HepG2 (cell line): ENCODE data around the gene GPATCH3. TPM values are rescaled to one million over a fixed set of nuclear protein-coding genes. Genes with fewer than 3 reads are reported as not detected.
A peak's percentile ranks its signal among the peaks of the same experiment; 100 is the strongest.

ENCODE experiments used
- ARID2 ChIP-seq: sonication (generic); formaldehyde crosslinking; IDR thresholded peaks from 2 replicates; pipeline ENCODE4 v1.8.1; 2022; ENCODE audit warnings: mild to moderate bottlenecking, missing genetic modification reagents, borderline replicate concordance
- HDAC1 ChIP-seq: sonication (generic); formaldehyde crosslinking; IDR thresholded peaks from 2 replicates; pipeline ENCODE4 v1.5.1; 2020; ENCODE audit warnings: mild to moderate bottlenecking, missing genetic modification reagents
- IRX3 ChIP-seq: sonication (generic); formaldehyde crosslinking; IDR thresholded peaks from 2 replicates; pipeline ENCODE4 v1.8.1; 2023; ENCODE audit warnings: mild to moderate bottlenecking, low read depth, missing genetic modification reagents, borderline replicate concordance
- KDM2A ChIP-seq: sonication (generic); formaldehyde crosslinking; IDR thresholded peaks from 2 replicates; pipeline ENCODE4 v1.4.0; 2020; ENCODE audit warnings: low read depth, missing genetic modification reagents, borderline replicate concordance
- MEIS1 ChIP-seq: sonication (generic); formaldehyde crosslinking; IDR thresholded peaks from 2 replicates; pipeline ENCODE4 v1.9.0; 2021; ENCODE audit warnings: mild to moderate bottlenecking, missing genetic modification reagents, moderate library complexity, borderline replicate concordance
- MIER3 ChIP-seq: IDR thresholded peaks from 2 replicates; pipeline ENCODE4 v1.6.1; 2016; ENCODE audit warnings: missing compliant biosample characterization, borderline replicate concordance
- RFX3 ChIP-seq: IDR thresholded peaks from 2 replicates; pipeline ENCODE4 v1.6.1; 2016; ENCODE audit warnings: missing biosample characterization, missing genetic modification reagents
- RNF219 ChIP-seq: sonication (generic); formaldehyde crosslinking; IDR thresholded peaks from 2 replicates; pipeline ENCODE4 v1.5.0; 2020; ENCODE audit warnings: mild to moderate bottlenecking, missing genetic modification reagents
- SP5 ChIP-seq: IDR thresholded peaks from 2 replicates; pipeline ENCODE4 v1.6.1; 2016; ENCODE audit warnings: low read depth, borderline replicate concordance
- SRSF4 ChIP-seq: fragments of 200-400 bp; formaldehyde crosslinking; IDR thresholded peaks from one replicate; pipeline ENCODE4 v1.6.1; 2018; ENCODE audit warnings: mild to moderate bottlenecking, low read depth, low read length, moderate library complexity; ENCODE audit not compliant: poor library complexity, severe bottlenecking
- TMF1 ChIP-seq: sonication (generic); formaldehyde crosslinking; IDR thresholded peaks from 2 replicates; pipeline ENCODE4 v1.8.1; 2022; ENCODE audit warnings: low read depth, missing genetic modification reagents
- ZBTB21 ChIP-seq: sonication (generic); formaldehyde crosslinking; IDR thresholded peaks from 2 replicates; pipeline ENCODE4 v1.4.0; 2020; ENCODE audit warnings: missing genetic modification reagents
- ZNF10 ChIP-seq: sonication (generic); formaldehyde crosslinking; IDR thresholded peaks from 2 replicates; pipeline ENCODE4 v1.4.0; 2020; ENCODE audit warnings: mild to moderate bottlenecking, low read depth, missing genetic modification reagents, borderline replicate concordance
- ZNF329 ChIP-seq: sonication (generic); formaldehyde crosslinking; IDR thresholded peaks from 2 replicates; pipeline ENCODE4 v1.9.0; 2021; ENCODE audit warnings: low read depth, mild to moderate bottlenecking, missing genetic modification reagents
- ZNF383 ChIP-seq: sonication (generic); formaldehyde crosslinking; IDR thresholded peaks from 2 replicates; pipeline ENCODE4 v1.4.0; 2020; ENCODE audit warnings: missing genetic modification reagents, mild to moderate bottlenecking, borderline replicate concordance
- ZNF879 ChIP-seq: sonication (generic); formaldehyde crosslinking; IDR thresholded peaks from 2 replicates; pipeline ENCODE4 v1.8.1; 2023; ENCODE audit warnings: missing genetic modification reagents
- polyA plus RNA-seq, 8 experiments: library from polyadenylated mRNA; depleted of rRNA in 3 of 8; stranded (reverse) in 7 of 8; unstranded in 1 of 8; fragments of >200 nt; fragmentation: Illumina TruSeq in 4 of 8; extraction: Trizol in 4 of 8; gene quantifications; 2 replicates each; pipeline versions ENCODE4 v1.2.1 to v1.2.3, GENCODE V29; 2011 to 2016; ENCODE audit warnings: low read depth in 4 of 8, missing spikeins in 1 of 8, mixed read lengths in 1 of 8; ENCODE audit not compliant: insufficient read depth in 1 of 8
- total RNA-seq, 5 experiments: library from RNA; depleted of rRNA; stranded (reverse); fragments of >200 nt; fragmentation: Illumina TruSeq; extraction: Trizol; gene quantifications; 2 replicates each; pipeline ENCODE4 v1.2.3, GENCODE V29; 2016; ENCODE audit warnings: low read depth in 1 of 5
- TF ChIP-seq, protein P1 (sequence below): sonication (generic); formaldehyde crosslinking; IDR thresholded peaks from 2 replicates; pipeline ENCODE4 v1.4.0; 2020; ENCODE audit warnings: missing genetic modification reagents, low read depth, mild to moderate bottlenecking, borderline replicate concordance
- TF ChIP-seq, protein P2 (sequence below): sonication (generic); formaldehyde crosslinking; IDR thresholded peaks from 2 replicates; pipeline ENCODE4 v1.4.0; 2020; ENCODE audit warnings: missing genetic modification reagents
- TF ChIP-seq, protein P3 (sequence below): sonication (generic); formaldehyde crosslinking; IDR thresholded peaks from 2 replicates; pipeline ENCODE4 v1.8.0; 2022; ENCODE audit warnings: mild to moderate bottlenecking, missing genetic modification reagents, borderline replicate concordance

The GPATCH3 gene
- total and polyA plus RNA-seq, 2 of the 13 experiments (the other 11 are each of a cell fraction or from before 2014, with no cell fraction given) = 8.3 to 11.0 TPM

DNA sequence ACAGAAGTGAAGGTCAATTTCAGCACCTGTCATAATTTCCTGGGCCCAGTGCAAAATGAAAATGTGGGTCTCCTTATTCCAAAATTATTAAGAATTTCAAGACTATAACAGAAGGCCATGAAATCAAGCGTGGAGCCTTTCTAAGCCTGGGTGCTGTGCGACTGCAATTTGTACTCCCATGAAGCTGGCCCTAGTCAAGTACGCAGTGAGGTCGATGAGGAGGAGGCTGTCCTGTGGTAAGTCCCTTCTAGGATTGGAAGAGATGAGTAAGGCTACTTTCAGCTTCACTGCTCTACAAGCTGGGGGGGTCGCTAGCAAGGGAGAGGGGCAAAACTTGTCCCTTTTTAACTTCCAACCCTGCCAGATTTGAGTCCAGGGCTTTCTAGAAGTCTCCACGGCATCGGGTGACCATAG, 20.9 kb upstream of the GPATCH3 start (continued):
- TF ChIP-seq, protein P1, sequence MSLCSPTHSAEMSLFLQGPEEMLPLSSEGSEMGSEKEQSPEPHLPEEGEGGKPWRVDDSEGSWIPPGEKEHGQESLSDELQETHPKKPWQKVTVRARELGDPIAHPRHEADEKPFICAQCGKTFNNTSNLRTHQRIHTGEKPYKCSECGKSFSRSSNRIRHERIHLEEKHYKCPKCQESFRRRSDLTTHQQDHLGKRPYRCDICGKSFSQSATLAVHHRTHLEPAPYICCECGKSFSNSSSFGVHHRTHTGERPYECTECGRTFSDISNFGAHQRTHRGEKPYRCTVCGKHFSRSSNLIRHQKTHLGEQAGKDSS (CRISPR knock-in tag) = no peak
- no peak for TF ChIP-seq KDM2A (CRISPR knock-in tag)
- no peak for TF ChIP-seq HDAC1 (CRISPR knock-in tag)
- TF ChIP-seq TMF1 (CRISPR knock-in tag) = peak; percentile 33; the same call in 1 of the 2 replicates
- TF ChIP-seq IRX3 (CRISPR knock-in tag) = peak; percentile 19
- TF ChIP-seq MEIS1 (CRISPR knock-in tag) = peak; percentile 19; the same call in 1 of the 2 replicates
- no peak for TF ChIP-seq ZNF10
- TF ChIP-seq SP5 (CRISPR knock-in tag) = no peak
- peak; percentile 75; the same call in 1 of the 2 replicates for TF ChIP-seq RFX3 (CRISPR knock-in tag)
- TF ChIP-seq ZNF329 (CRISPR knock-in tag) = no peak
- TF ChIP-seq ZNF879 (CRISPR knock-in tag) = no peak
- TF ChIP-seq SRSF4 = no peak
- TF ChIP-seq, protein P2, sequence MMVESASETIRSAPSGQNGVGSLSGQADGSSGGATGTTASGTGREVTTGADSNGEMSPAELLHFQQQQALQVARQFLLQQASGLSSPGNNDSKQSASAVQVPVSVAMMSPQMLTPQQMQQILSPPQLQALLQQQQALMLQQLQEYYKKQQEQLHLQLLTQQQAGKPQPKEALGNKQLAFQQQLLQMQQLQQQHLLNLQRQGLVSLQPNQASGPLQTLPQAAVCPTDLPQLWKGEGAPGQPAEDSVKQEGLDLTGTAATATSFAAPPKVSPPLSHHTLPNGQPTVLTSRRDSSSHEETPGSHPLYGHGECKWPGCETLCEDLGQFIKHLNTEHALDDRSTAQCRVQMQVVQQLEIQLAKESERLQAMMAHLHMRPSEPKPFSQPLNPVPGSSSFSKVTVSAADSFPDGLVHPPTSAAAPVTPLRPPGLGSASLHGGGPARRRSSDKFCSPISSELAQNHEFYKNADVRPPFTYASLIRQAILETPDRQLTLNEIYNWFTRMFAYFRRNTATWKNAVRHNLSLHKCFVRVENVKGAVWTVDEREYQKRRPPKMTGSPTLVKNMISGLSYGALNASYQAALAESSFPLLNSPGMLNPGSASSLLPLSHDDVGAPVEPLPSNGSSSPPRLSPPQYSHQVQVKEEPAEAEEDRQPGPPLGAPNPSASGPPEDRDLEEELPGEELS (CRISPR knock-in tag) = 0 out of 2 replicates have a peak, but pooled peaks have one; percentile 19
- TF ChIP-seq ARID2 = peak; percentile 72; the same call in 1 of the 2 replicates
- TF ChIP-seq RNF219 (CRISPR knock-in tag) = peak; percentile 30
- TF ChIP-seq MIER3 (CRISPR knock-in tag) = 0 out of 2 replicates have a peak, but pooled peaks have one; percentile 8
- TF ChIP-seq ZBTB21 (CRISPR knock-in tag) = no peak
- 0 out of 2 replicates have a peak, but pooled peaks have one; percentile 43 for TF ChIP-seq ZNF383 (CRISPR knock-in tag)
- TF ChIP-seq, protein P3, sequence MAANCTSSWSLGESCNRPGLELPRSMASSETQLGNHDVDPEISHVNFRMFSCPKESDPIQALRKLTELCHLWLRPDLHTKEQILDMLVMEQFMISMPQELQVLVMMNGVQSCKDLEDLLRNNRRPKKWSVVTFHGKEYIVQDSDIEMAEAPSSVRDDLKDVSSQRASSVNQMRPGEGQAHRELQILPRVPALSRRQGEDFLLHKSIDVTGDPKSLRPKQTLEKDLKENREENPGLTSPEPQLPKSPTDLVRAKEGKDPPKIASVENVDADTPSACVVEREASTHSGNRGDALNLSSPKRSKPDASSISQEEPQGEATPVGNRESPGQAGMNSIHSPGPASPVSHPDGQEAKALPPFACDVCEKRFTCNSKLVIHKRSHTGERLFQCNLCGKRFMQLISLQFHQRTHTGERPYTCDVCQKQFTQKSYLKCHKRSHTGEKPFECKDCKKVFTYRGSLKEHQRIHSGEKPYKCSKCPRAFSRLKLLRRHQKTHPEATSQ (CRISPR knock-in tag) = peak; percentile 14; the same call in 1 of the 2 replicates
